Neural progenitor cell (in vitro differentiated cells): ENCODE results near the gene TEP1.

Experiments
- CTCF ChIP-seq: fragments of 200-600 bp; sonication (generic); IDR thresholded peaks from 2 replicates; pipeline ENCODE4 v1.5.1; 2017; ENCODE audit warnings: antibody characterized with exemption, mild to moderate bottlenecking
- EZH2 ChIP-seq: fragments of 200-600 bp; sonication (generic); IDR thresholded peaks from 2 replicates; pipeline ENCODE4 v1.6.1; 2017; ENCODE audit warnings: antibody characterized with exemption, mild to moderate bottlenecking, moderate library complexity
- EZH2phosphoT487 ChIP-seq: fragments of 200-600 bp; sonication (generic); IDR thresholded peaks from 2 replicates; pipeline ENCODE4 v1.6.1; 2017; ENCODE audit warnings: antibody characterized with exemption

- TF ChIP-seq CTCF (no peak), EZH2phosphoT487 (no peak), EZH2 (no peak)
Measured at GRCh38 chr14:20422886-20423285, 9.6 kb upstream of the TEP1 start.
